Measurements from ENCODE around the gene ARF6.

Gene ARF6

DNA sequence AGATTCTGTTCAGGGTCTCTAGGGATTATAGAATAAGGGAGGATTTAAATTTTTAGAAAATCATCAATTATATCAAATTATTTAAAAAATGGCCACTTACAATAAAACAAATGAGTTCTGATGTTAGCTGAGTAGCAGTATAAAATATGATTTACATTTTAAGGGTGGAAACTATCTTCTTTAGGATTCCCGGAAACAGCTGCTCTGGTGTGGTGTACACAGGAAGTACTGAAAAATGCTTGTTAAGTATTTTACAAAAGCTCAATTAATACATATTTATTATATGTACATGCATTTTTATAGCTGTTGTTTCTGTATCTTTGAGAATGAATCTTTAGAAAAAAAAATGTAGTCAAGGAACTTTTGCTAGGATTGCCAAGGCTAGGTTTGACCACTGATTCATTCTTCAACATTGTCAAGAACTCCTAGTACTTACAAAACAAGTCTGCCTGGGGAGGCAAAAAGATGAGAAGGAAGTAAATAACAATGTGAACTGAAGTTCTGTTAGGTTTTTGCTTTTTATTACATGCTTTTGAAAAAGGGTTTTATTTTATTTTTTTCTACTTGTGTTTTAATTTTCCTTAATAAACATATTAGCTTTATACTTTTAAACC, 48.0 kb downstream of the ARF6 start:
- no peak for DNase-seq (ENCODE audit: low spot score)

DNA sequence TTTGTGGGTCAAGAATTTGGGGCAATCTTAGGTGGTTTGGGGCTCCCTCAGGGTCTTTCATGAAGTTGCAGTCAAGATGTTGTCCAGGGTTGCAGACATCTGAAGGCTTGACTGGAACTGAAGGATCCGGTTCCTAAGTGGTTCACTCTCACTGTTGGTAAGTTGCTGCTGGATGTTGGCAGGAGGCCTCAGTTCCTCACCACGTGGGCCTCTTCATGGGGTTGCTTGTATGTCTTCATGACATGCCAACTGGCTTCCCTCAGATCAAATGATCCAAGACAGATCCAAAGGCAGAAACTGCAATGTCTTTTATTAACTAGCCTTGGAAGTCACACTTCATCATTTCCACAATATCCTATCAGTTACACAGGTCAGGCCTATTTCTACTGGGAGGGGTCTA, 49.2 kb downstream of the ARF6 start:
- DNase-seq (ENCODE audit: low spot score): no peak

GRCh38 chr14:49944501-49944900, 51.6 kb downstream of the ARF6 start:
- no peak for DNase-seq (ENCODE audit: low spot score)

GRCh38 chr14:49945448-49946319, 52.8 kb downstream of the ARF6 start:
- DNase-seq (ENCODE audit: low spot score): no peak
